Keratinocyte (primary cell): ENCODE data around the gene NBEA. TPM values are rescaled to one million over a fixed set of nuclear protein-coding genes. Genes with fewer than 3 reads are reported as not detected.

Experiments
- DNase-seq: peaks from one replicate; pipeline ENCODE4 v3.0.0-alpha.2; 2011; ENCODE audit warnings: low read depth, missing footprints, low spot score
- FAIRE-seq: peaks from 2 replicates; lab custom pipeline; 2011; peaks lifted over from hg19 to GRCh38; lab: Jason Lieb, UNC
- H2AFZ ChIP-seq: 2 replicates; pipeline ENCODE4 v1.6.0; 2012; ENCODE audit warnings: low read length, control low read depth, inconsistent platforms; ENCODE audit not compliant: control insufficient read depth
- H3K27ac ChIP-seq: 2 replicates; pipeline ENCODE4 v1.5.1; 2011; ENCODE audit warnings: low read length; ENCODE audit not compliant: control insufficient read depth, insufficient read depth
- H3K27me3 ChIP-seq: 3 replicates; pipeline ENCODE4 v1.6.0; 2011; ENCODE audit warnings: low read length; ENCODE audit not compliant: control insufficient read depth, insufficient read depth; ENCODE audit errors: extremely low read depth
- H3K36me3 ChIP-seq, 2 experiments: 2 replicates in 1 of 2; 3 replicates in 1 of 2; pipeline ENCODE4 v1.5.1; 2011; ENCODE audit warnings: low read length in 2 of 2, mild to moderate bottlenecking in 1 of 2; ENCODE audit not compliant: control insufficient read depth in 2 of 2, insufficient read depth in 2 of 2; ENCODE audit errors: extremely low read depth in 1 of 2
- H3K4me1 ChIP-seq: 3 replicates; pipeline ENCODE4 v1.5.1; 2011; ENCODE audit warnings: low read length; ENCODE audit not compliant: control insufficient read depth, insufficient read depth; ENCODE audit errors: extremely low read depth
- H3K4me2 ChIP-seq: 3 replicates; pipeline ENCODE4 v1.6.0; 2011; ENCODE audit warnings: low read depth, low read length; ENCODE audit not compliant: control insufficient read depth, insufficient read depth; ENCODE audit errors: extremely low read depth
- H3K4me3 ChIP-seq, 3 experiments: fragments of 200-600 bp in 1 of 3; sonication (generic) in 1 of 3; 2 replicates in 2 of 3; 3 replicates in 1 of 3; pipeline ENCODE4 v1.5.1; 2011 to 2016; ENCODE audit warnings: low read length in 3 of 3, mild to moderate bottlenecking in 3 of 3, control low read depth in 2 of 3, inconsistent platforms in 1 of 3, low read depth in 1 of 3, mixed read lengths in 1 of 3, mixed run types in 1 of 3, moderate library complexity in 1 of 3; ENCODE audit not compliant: control insufficient read depth in 2 of 3, insufficient read depth in 2 of 3; ENCODE audit errors: extremely low read depth in 1 of 3
- H3K79me2 ChIP-seq: 2 replicates; pipeline ENCODE4 v1.6.0; 2012; ENCODE audit warnings: low read length; ENCODE audit not compliant: control insufficient read depth, insufficient read depth
- H3K9ac ChIP-seq: 3 replicates; pipeline ENCODE4 v1.6.0; 2011; ENCODE audit warnings: low read length; ENCODE audit not compliant: control insufficient read depth, insufficient read depth; ENCODE audit errors: extremely low read depth
- H3K9me1 ChIP-seq: 3 replicates; pipeline ENCODE4 v1.6.0; 2011; ENCODE audit warnings: low read length; ENCODE audit not compliant: control insufficient read depth, insufficient read depth; ENCODE audit errors: extremely low read depth
- H3K9me3 ChIP-seq: 2 replicates; pipeline ENCODE4 v1.5.1; 2012; ENCODE audit warnings: low read depth, low read length; ENCODE audit not compliant: control insufficient read depth
- H4K20me1 ChIP-seq: 3 replicates; pipeline ENCODE4 v1.6.0; 2011; ENCODE audit warnings: low read length; ENCODE audit not compliant: control insufficient read depth, insufficient read depth; ENCODE audit errors: extremely low read depth
- CTCF ChIP-seq, 3 experiments: IDR thresholded peaks in 1 of 3; conservative IDR thresholded peaks in 1 of 3; optimal IDR thresholded peaks in 1 of 3; 2 replicates in 2 of 3; 3 replicates in 1 of 3; pipeline versions ENCODE3 to v1.5.1; 2011; ENCODE audit warnings: low read length in 3 of 3, mild to moderate bottlenecking in 3 of 3, moderate library complexity in 2 of 3, control low read depth in 1 of 3, inconsistent platforms in 1 of 3; ENCODE audit not compliant: insufficient read depth in 2 of 3; ENCODE audit errors: extremely low read depth in 1 of 3
- EZH2 ChIP-seq: IDR thresholded peaks from one replicate; pipeline ENCODE4 v1.6.1; 2012; ENCODE audit warnings: inconsistent platforms, mild to moderate bottlenecking, low read length, moderate library complexity
- dilution Hi-C: fragments of 300-500 bp; cut with MboI; formaldehyde crosslinking; loops from one replicate; pipeline ENCODE4 v1.7.0; 2020; ENCODE audit warnings: low sequenced_read_pairs; ENCODE audit not compliant: extremely low pct_ligation_motif_present
- polyA plus RNA-seq, 5 experiments: library from polyadenylated mRNA; depleted of rRNA in 3 of 5; stranded (reverse) in 3 of 5; stranded (forward) in 1 of 5; unstranded in 1 of 5; fragments of >200 nt; gene quantifications; 1 replicate in 1 of 5; 2 replicates in 3 of 5; 3 replicates in 1 of 5; pipeline versions ENCODE4 v1.2.1 to v1.2.3, GENCODE V29; 2011 to 2012; ENCODE audit warnings: missing spikeins in 2 of 5, low read depth in 1 of 5, low replicate concordance in 1 of 5

NBEA gene
- polyA plus RNA-seq, 1 donor (not counting 4 experiments of a cell fraction or from before 2014, with no cell fraction given) = 0.05 TPM

DNA sequence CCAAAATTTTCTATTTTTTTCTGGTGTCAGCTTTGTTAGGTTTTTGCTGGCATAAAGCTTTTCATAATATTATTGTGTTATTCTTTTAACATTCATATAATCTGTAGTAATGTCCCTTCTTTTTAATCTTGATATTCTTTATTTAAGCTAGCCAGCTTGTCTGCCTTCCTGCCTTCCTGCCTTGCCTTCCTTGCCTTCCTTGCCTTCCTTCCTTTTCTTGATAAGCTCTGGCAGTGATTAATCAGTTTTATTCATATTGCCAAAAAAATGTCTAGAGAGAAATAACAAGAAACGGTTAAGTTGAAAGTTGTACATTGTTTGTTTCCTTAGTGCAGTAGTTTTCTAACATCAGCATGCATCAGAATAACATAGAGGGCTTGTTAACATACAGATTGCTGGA, 277.0 kb downstream of the NBEA start:
- H3K36me3 ChIP-seq = no peaks in the 10 kb centered on the region
- H3K27me3 ChIP-seq = no peaks in the 10 kb centered on the region
- dilution Hi-C loops = no loop called here
- no peak overlapping the region for H3K27ac ChIP-seq
- no peak overlapping the region for H3K4me3 ChIP-seq
- no peaks in the 10 kb centered on the region for H4K20me1 ChIP-seq
- H3K79me2 ChIP-seq = no peaks in the 10 kb centered on the region
- no peak overlapping the region for H3K4me2 ChIP-seq
- FAIRE-seq (no peak), DNase-seq (no peak)
- no peaks in the 10 kb centered on the region for H3K4me1 ChIP-seq
- no peak overlapping the region for H2AFZ ChIP-seq
- H3K9me1 ChIP-seq = no peaks in the 10 kb centered on the region
- no peak for TF ChIP-seq EZH2
- TF ChIP-seq CTCF (optimal IDR thresholded peaks at IDR 0.05 in 1 of 3, IDR thresholded peaks at IDR 0.05 in 1 of 3, conservative IDR thresholded peaks at IDR 0.05 in 1 of 3; ENCODE audit: extremely low read depth in 1 of 3, insufficient read depth in 2 of 3, low read length in 3 of 3) = no peak
- H3K9ac ChIP-seq = no peak overlapping the region
- no peaks in the 10 kb centered on the region for H3K9me3 ChIP-seq

DNA sequence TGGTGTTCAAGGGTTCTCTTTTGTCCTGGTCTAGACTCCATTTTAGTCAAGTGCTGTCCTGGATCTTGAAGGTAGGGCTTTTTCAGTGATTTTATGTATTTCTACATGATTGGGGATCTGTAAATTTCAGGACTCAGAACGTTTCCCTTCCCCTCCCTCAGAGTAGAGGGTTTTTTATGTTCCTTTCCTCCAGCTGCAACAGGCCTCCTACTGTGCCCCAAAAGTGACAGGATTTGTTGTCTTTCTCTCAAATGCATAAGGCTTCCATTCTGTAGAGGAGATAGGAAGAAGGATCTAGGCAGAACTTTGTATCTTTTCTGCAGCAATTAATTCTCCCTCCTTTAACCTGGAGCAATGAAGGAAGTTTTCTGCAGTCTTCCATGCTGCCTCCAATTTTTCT, 283.1 kb downstream of the NBEA start:
- no peak for TF ChIP-seq CTCF (optimal IDR thresholded peaks at IDR 0.05 in 1 of 3, IDR thresholded peaks at IDR 0.05 in 1 of 3, conservative IDR thresholded peaks at IDR 0.05 in 1 of 3; ENCODE audit: extremely low read depth in 1 of 3, insufficient read depth in 2 of 3, low read length in 3 of 3)
- Histone ChIP-seq H4K20me1 (no peaks in the 10 kb centered on the region), H3K36me3 (no peaks in the 10 kb centered on the region), H3K9me3 (no peaks in the 10 kb centered on the region), H3K27me3 (no peaks in the 10 kb centered on the region), H3K9ac (no peak overlapping the region), H3K9me1 (no peaks in the 10 kb centered on the region), H3K4me1 (no peaks in the 10 kb centered on the region), H3K4me2 (no peak overlapping the region), H3K79me2 (no peaks in the 10 kb centered on the region), H3K27ac (no peak overlapping the region), H2AFZ (no peak overlapping the region), H3K4me3 (no peak overlapping the region)
- FAIRE-seq (no peak), DNase-seq (no peak)
- dilution Hi-C loops = no loop called here
